A549 (cell line): ENCODE data around the gene ASMT. TPM values are rescaled to one million over a fixed set of nuclear protein-coding genes. Genes with fewer than 3 reads are reported as not detected.

Experiments
- ATAC-seq, 2 experiments: fragments of 200-7000 bp in 1 of 2; fragments of >200 bp in 1 of 2; cut with Nextera tagmentation in 1 of 2; cut with Tn5 transposase in 1 of 2; 3 replicates each; pipeline versions ENCODE4 v1.8.0 to v1.9.1; 2018 to 2020; ENCODE audit warnings: mild to moderate bottlenecking in 1 of 2, moderate library complexity in 1 of 2
- CTCF ChIA-PET: fragments of 300-600 bp; sonication (Branson Sonifier 250); formaldehyde crosslinking; extraction: SDS; loops from one replicate; lab custom pipeline; 2021; ENCODE audit warnings: antibody characterized with exemption, inconsistent platforms; lab: Yijun Ruan, JAX
- POLR2A ChIA-PET: fragments of 350-600 bp; formaldehyde crosslinking; extraction: SDS; loops from one replicate; lab custom pipeline; 2021; ENCODE audit warnings: antibody characterized with exemption, inconsistent platforms; lab: Yijun Ruan, JAX
- DNase-seq, 2 experiments: peaks; one replicate each; pipeline versions ENCODE4 v3.0.0 to v3.0.0-alpha.2; 2011 to 2016; ENCODE audit warnings: low read depth in 1 of 2, low spot score in 1 of 2
- FAIRE-seq: peaks from 2 replicates; lab custom pipeline; 2011; peaks lifted over from hg19 to GRCh38; lab: Jason Lieb, UNC
- H3K27ac ChIP-seq, 2 experiments: fragments of >200 bp; sonication (Bioruptor Twin); formaldehyde crosslinking; 3 replicates each; pipeline ENCODE4 v1.5.1; 2016 to 2017
- H3K4me1 ChIP-seq: fragments of >200 bp; sonication (Bioruptor Twin); formaldehyde crosslinking; 3 replicates; pipeline ENCODE4 v1.6.1; 2016
- H3K4me2 ChIP-seq: fragments of >200 bp; sonication (Bioruptor Twin); formaldehyde crosslinking; 3 replicates; pipeline ENCODE4 v1.6.1; 2016
- H3K4me3 ChIP-seq: fragments of >200 bp; sonication (Bioruptor Twin); formaldehyde crosslinking; 3 replicates; pipeline ENCODE4 v1.5.1; 2016
- H3K9me3 ChIP-seq: fragments of >200 bp; sonication (Bioruptor Twin); formaldehyde crosslinking; 3 replicates; pipeline ENCODE4 v1.6.1; 2016
- ATOH8 ChIP-seq: fragments of 250-450 bp; sonication (Bioruptor Pico); IDR thresholded peaks from 2 replicates; pipeline ENCODE4 v1.5.0; 2020; ENCODE audit warnings: low read depth, mild to moderate bottlenecking, moderate library complexity
- BCL3 ChIP-seq: fragments of >200 bp; sonication (Bioruptor Twin); formaldehyde crosslinking; IDR thresholded peaks from 3 replicates; pipeline ENCODE4 v1.6.1; 2016
- BHLHE40 ChIP-seq: IDR thresholded peaks from 2 replicates; pipeline ENCODE4 v1.6.1; 2012; ENCODE audit warnings: low read depth, low read length, inconsistent platforms
- CEBPB ChIP-seq, 2 experiments: fragments of >200 bp in 1 of 2; sonication (Bioruptor Twin) in 1 of 2; formaldehyde crosslinking in 1 of 2; IDR thresholded peaks; 2 replicates each; pipeline ENCODE4 v1.6.1; 2012 to 2016
- E2F6 ChIP-seq: IDR thresholded peaks from 2 replicates; pipeline ENCODE4 v1.6.1; 2012; ENCODE audit warnings: low read depth, borderline replicate concordance
- EHF ChIP-seq: fragments of 250-450 bp; sonication (Bioruptor Pico); IDR thresholded peaks from 2 replicates; pipeline ENCODE4 v1.5.0; 2020; ENCODE audit warnings: mild to moderate bottlenecking
- EHMT2 ChIP-seq: fragments of 200-600 bp; sonication (generic); IDR thresholded peaks from 2 replicates; pipeline ENCODE4 v1.6.1; 2016; ENCODE audit warnings: antibody characterized with exemption, low read depth, mild to moderate bottlenecking, moderate library complexity
- EP300 ChIP-seq, 2 experiments: fragments of >200 bp; sonication (Bioruptor Twin); formaldehyde crosslinking; IDR thresholded peaks; 2 replicates in 1 of 2; 3 replicates in 1 of 2; pipeline ENCODE4 v1.6.1; 2016 to 2017
- FOXS1 ChIP-seq: fragments of 250-450 bp; sonication (Bioruptor Pico); IDR thresholded peaks from 2 replicates; pipeline ENCODE4 v1.5.0; 2020; ENCODE audit warnings: mild to moderate bottlenecking, moderate library complexity
- HOXB13 ChIP-seq: fragments of 250-450 bp; sonication (Bioruptor Pico); IDR thresholded peaks from 2 replicates; pipeline ENCODE4 v1.5.0; 2020; ENCODE audit warnings: low read depth, mild to moderate bottlenecking, moderate library complexity
- HOXB5 ChIP-seq: fragments of 250-450 bp; sonication (Bioruptor Pico); IDR thresholded peaks from 2 replicates; pipeline ENCODE4 v1.5.0; 2020; ENCODE audit warnings: mild to moderate bottlenecking, moderate library complexity
- KDM1A ChIP-seq: fragments of 200-600 bp; sonication (generic); IDR thresholded peaks from 2 replicates; pipeline ENCODE4 v1.6.1; 2016; ENCODE audit warnings: low read depth, mild to moderate bottlenecking
- KDM5A ChIP-seq: fragments of 200-600 bp; sonication (generic); IDR thresholded peaks from 2 replicates; pipeline ENCODE4 v1.6.1; 2016; ENCODE audit warnings: antibody characterized with exemption, mild to moderate bottlenecking
- MAFK ChIP-seq: fragments of 450-650 bp; IDR thresholded peaks from 2 replicates; pipeline ENCODE4 v1.6.1; 2014; ENCODE audit not compliant: partially characterized antibody
- MAX ChIP-seq: IDR thresholded peaks from 2 replicates; pipeline ENCODE4 v1.6.1; 2012
- MAZ ChIP-seq: fragments of 150-350 bp; IDR thresholded peaks from 2 replicates; pipeline ENCODE4 v1.6.1; 2014; ENCODE audit warnings: antibody characterized with exemption, low read depth, low read length, borderline replicate concordance
- MYC ChIP-seq: IDR thresholded peaks from 2 replicates; pipeline ENCODE4 v1.6.1; 2012; ENCODE audit warnings: mild to moderate bottlenecking, inconsistent platforms, low read length, improper control_type of control experiment, borderline replicate concordance
- NR3C1 ChIP-seq: fragments of >200 bp; sonication (Bioruptor Twin); formaldehyde crosslinking; IDR thresholded peaks from 3 replicates; pipeline ENCODE4 v1.6.1; 2017
- PBX3 ChIP-seq: IDR thresholded peaks from 2 replicates; pipeline ENCODE4 v1.6.1; 2012
- PHF8 ChIP-seq: fragments of 200-600 bp; sonication (generic); IDR thresholded peaks from 2 replicates; pipeline ENCODE4 v1.6.1; 2016; ENCODE audit warnings: low read depth, mild to moderate bottlenecking, antibody characterized with exemption, moderate library complexity, borderline replicate concordance
- POLR2AphosphoS2 ChIP-seq: conservative IDR thresholded peaks from 2 replicates; pipeline ENCODE4 v1.6.1; 2012; ENCODE audit warnings: low read length, improper control_type of control experiment, inconsistent platforms
- REST ChIP-seq: fragments of 200-600 bp; sonication (generic); IDR thresholded peaks from 2 replicates; pipeline ENCODE4 v1.6.1; 2016; ENCODE audit warnings: antibody characterized with exemption, mild to moderate bottlenecking, moderate library complexity
- RFX5 ChIP-seq: fragments of 450-650 bp; IDR thresholded peaks from 2 replicates; pipeline ENCODE4 v1.7.1; 2014; ENCODE audit warnings: antibody characterized with exemption, mild to moderate bottlenecking, moderate library complexity
- RNF2 ChIP-seq: fragments of 200-600 bp; sonication (generic); IDR thresholded peaks from 2 replicates; pipeline ENCODE4 v1.6.1; 2016; ENCODE audit warnings: low read depth, mild to moderate bottlenecking, antibody characterized with exemption, moderate library complexity, borderline replicate concordance
- USF2 ChIP-seq: fragments of 450-650 bp; IDR thresholded peaks from 2 replicates; pipeline ENCODE4 v1.6.1; 2014; ENCODE audit warnings: antibody characterized with exemption
- ZFP36 ChIP-seq: fragments of 450-650 bp; IDR thresholded peaks from 2 replicates; pipeline ENCODE4 v1.6.1; 2014; ENCODE audit warnings: borderline replicate concordance; ENCODE audit not compliant: partially characterized antibody
- ZSCAN20 ChIP-seq: fragments of 250-450 bp; sonication (Bioruptor Pico); IDR thresholded peaks from 2 replicates; pipeline ENCODE4 v1.8.0; 2022; ENCODE audit warnings: mild to moderate bottlenecking, moderate library complexity
- WGBS: methylation state at CpG from one replicate; pipeline ENCODE4 v1.1.6; 2017; ENCODE audit errors: missing lambda C conversion rate; 5-methylcytosine and 5-hydroxymethylcytosine counted together
- polyA plus RNA-seq, 4 experiments: library from polyadenylated mRNA; depleted of rRNA in 3 of 4; stranded (reverse); fragments of >200 nt; fragmentation: RNase III in 1 of 4; extraction: RNeasy Plus Mini Kit Qiagen cat#74134 plus additional on column Dnase treatment in 1 of 4; gene quantifications; 2 replicates in 3 of 4; 3 replicates in 1 of 4; pipeline ENCODE4 v1.2.3, GENCODE V29; 2011 to 2017

Gene ASMT
- polyA plus RNA-seq, 2 of the 4 experiments (the other 2 are of a cell fraction): 0.12 to 0.16 TPM

GRCh38 chrX:1661048-1661921 is 46.4 kb downstream of the ASMT start:
- H3K9me3 ChIP-seq: no peaks in the 10 kb centered on the region
- DNase-seq: peak in 1 of 2 experiments; percentile 56
- peaks cover 15% of the 10 kb centered on the region for H3K4me1 ChIP-seq
- 70% methylated on average over 16 of the region's 16 CpGs for WGBS
- TF ChIP-seq NR3C1 (no peak), KDM5A (no peak), EHF (no peak), MAFK (no peak), BHLHE40 (no peak), MAZ (no peak), CEBPB (IDR thresholded peaks at IDR 0.05) (no peak), EHMT2 (no peak), PHF8 (no peak), BCL3 (no peak), ZFP36 (no peak), RNF2 (no peak), EP300 (IDR thresholded peaks at IDR 0.05) (no peak), ZSCAN20 (no peak), HOXB13 (no peak), MAX (no peak), PBX3 (no peak; the same call in 1 of the 2 replicates)
- ChIA-PET POLR2A (no interaction called here), CTCF (no interaction called here)
- no peak overlapping the region for H3K4me2 ChIP-seq
- ATAC-seq: peak; percentile 49 to 56
- no peak overlapping the region for H3K27ac ChIP-seq
- H3K4me3 ChIP-seq: no peak overlapping the region
- no peak for FAIRE-seq

GRCh38 chrX:1661922-1662221 is 47.0 kb downstream of the ASMT start:
- Histone ChIP-seq H3K4me2 (no peak overlapping the region), H3K4me3 (no peak overlapping the region), H3K27ac (no peak overlapping the region), H3K4me1 (peaks cover 14% of the 10 kb centered on the region), H3K9me3 (no peaks in the 10 kb centered on the region)
- POLR2A ChIA-PET: no interaction called here
- ATAC-seq (no peak), FAIRE-seq (no peak), DNase-seq (no peak)
- 93% methylated on average over 15 of the region's 15 CpGs for WGBS
- CTCF ChIA-PET: no interaction called here
- TF ChIP-seq MAZ: no peak
- no peak for TF ChIP-seq E2F6
- TF ChIP-seq MAX: no peak
- no peak for TF ChIP-seq FOXS1 (CRISPR knock-in tag)
- TF ChIP-seq MYC: no peak
- no peak for TF ChIP-seq HOXB5 (CRISPR knock-in tag)
- TF ChIP-seq HOXB13: no peak
- TF ChIP-seq RFX5: no peak
- no peak for TF ChIP-seq REST
- no peak for TF ChIP-seq ATOH8 (CRISPR knock-in tag)
- no peak for TF ChIP-seq KDM1A
- no peak for TF ChIP-seq POLR2AphosphoS2
- TF ChIP-seq USF2: no peak
- TF ChIP-seq, all 56 proteins: peak for 0
